GDM1 (cell line): ENCODE measurements around the gene SMIM33.
A peak's percentile ranks its signal among the peaks of the same experiment; 100 is the strongest.
"Not testable (repeated sequence)": the region's sequence is repeated elsewhere in the genome, so short reads cannot be mapped to it uniquely, and the experiment has no call there.

Source experiments
- DNase-seq: peaks from one replicate; lab custom pipeline; 2025; lab: John Stamatoyannopoulos, UW

The SMIM33 gene

DNA sequence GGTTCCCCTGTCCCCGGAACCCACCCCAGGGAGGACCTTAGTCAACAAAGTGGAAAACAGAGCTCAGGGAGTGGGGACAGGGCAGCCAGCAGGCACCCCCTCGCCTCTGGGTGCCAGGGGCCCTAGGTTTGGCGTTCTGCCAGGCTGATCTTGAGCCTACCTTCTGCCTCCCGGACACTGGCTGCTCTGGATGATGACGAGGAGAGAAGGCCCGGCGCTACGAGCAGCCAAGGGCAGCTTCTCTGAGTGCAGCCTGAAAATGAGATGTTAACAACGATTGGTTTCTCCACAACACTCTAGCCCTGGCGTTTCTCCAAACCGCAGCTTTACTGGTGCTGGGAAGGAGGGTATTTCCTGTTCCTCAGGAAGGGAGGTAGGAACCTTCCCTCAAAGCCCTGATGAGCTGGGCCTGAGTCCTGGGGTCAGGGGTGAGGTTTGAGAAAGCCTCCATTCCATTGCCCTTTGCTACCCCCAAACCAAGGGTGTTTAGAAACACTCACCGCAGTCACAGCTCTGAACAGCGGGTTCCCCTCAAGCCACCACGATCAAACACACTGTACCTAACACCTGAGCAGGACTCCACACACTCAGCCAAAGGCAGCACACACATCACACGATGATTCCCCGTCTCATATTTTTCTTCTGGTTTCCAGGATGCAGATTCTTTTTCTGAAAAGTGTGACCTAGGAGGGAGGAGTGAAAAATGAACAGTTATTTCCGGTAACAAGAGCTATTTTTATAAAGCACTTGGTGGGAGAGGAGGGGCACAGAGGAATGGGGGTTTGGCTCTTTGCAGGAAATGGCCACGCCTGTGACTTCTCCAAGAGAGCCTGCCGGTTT is 11.5 kb downstream of the SMIM33 start, which contains the start of gene STING1:
Gene STING1, minus strand, starts transcription at position 709 of the 840 bp plus-strand sequence. CDS start 1,054 bp downstream, outside the sequence.
- DNase-seq, result peak; percentile 88

DNA sequence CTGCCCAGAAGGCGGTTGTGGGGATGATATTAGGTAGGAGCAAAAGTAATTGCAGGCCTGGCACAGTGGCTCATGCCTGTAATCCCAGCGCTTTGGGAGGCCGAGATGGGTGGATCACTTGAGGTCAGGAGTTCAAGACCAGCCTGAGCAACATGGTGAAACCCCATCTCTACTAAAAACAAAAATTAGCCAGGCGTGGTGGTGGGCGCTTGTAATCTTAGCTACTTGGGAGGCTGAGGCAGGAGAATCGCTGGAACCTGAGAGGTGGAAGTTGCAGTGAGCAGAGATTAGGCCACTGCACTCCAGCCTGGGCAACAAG is 12.0 kb downstream of the SMIM33 start:
- DNase-seq, result not testable (repeated sequence)

DNA sequence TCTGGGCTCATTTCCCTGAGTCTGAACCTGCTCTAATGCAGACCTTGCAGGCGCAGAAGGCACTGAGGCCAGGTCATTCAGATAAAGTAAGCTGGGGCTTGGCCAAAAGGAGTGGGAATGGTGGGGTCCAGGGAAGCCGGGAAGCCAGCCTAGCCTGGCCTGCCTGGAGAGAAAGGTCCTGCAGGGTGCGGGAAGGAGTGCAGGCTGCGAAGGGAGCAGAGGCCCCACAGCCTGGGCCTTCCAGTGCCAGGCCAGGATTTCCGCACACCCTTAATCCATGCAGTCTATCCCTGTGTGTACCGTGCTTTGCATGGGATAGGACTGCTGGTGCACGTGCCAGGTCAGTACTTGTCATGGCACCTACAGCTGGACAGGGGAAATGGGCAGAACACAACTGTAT is 15.4 kb downstream of the SMIM33 start:
- no peak for DNase-seq

DNA sequence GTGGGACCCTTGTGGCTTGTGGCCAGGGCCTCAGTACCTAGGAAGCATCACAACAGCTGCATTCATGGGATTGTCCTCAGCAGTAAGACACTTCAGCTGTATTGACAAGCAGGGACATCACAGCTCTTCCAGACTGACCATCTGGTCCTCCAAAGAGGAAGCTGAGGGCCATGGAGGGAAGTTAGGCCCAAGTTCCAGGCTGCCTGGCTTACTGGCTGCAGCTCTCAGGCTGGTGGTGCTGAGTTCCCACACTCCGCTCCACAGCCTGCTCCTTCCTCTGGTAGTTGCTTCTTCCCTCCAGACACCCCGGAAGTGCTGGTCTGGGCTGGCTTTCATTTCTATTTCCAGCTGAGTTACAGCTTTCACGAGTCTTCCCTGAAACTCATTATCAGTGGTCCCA is 17.5 kb downstream of the SMIM33 start:
- peak; percentile 19 for DNase-seq

DNA sequence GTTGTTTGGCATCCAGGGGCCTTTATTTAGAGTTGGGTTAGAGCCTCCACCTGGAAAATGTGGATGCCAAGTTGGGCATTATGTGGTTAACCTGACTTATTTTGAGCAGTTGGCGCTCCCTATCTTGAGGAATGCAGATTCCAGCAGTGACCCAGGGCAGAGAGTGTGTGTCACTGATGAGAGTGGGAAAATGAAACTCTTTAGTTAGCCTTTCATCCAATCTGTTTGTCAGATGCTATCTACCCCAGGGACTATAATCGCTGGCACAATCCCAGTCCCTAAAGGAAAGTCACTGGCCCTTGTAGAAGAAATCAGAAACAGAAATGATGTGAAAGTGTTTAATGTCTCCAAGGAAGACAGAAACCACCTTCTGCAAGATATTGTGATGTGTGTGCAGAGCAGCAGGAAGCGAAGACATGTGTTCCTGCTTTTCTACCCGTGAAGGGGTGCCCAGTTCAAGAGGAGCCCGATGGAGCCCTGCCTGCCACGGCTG is 21.9 kb downstream of the SMIM33 start:
- DNase-seq, result no peak

DNA sequence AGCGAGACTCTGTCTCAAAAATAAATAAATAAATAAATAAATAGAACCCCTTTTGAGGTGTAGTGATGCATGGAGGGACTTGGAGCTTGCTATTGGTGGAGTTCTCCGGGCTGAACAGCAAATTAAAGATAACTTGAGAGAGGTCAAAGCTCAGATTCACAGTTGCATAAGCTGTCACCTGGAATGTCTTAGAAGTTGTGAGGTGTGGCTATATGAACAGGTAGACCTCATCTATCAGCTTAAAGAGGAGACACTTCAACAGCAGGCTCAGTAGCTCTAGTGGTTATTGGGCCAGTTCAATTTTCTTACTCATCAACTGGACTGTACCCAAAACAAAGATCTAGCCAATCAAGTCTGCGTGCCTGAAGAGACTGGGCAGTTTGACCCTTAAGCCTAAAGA is 23.5 kb downstream of the SMIM33 start:
- no peak for DNase-seq

DNA sequence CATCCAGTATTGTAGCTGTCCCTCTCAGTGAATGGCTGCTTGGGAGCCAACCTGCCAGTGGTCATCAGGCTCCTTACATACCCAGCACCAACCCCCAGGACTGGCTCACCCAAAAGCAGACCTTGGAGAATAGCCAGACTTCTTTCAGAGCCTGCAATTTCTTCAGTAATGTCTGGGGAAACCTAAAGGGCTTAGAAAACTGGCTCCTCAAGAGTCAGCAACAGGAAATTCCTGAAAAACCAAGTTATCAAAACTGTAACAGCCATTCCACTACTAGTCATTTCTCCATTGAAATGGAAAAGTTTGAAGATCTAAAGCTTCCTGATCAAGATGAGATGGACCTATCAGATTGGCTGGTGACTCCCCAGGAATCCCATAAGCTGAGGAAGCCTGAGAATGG is 24.0 kb downstream of the SMIM33 start:
- DNase-seq, result no peak

DNA sequence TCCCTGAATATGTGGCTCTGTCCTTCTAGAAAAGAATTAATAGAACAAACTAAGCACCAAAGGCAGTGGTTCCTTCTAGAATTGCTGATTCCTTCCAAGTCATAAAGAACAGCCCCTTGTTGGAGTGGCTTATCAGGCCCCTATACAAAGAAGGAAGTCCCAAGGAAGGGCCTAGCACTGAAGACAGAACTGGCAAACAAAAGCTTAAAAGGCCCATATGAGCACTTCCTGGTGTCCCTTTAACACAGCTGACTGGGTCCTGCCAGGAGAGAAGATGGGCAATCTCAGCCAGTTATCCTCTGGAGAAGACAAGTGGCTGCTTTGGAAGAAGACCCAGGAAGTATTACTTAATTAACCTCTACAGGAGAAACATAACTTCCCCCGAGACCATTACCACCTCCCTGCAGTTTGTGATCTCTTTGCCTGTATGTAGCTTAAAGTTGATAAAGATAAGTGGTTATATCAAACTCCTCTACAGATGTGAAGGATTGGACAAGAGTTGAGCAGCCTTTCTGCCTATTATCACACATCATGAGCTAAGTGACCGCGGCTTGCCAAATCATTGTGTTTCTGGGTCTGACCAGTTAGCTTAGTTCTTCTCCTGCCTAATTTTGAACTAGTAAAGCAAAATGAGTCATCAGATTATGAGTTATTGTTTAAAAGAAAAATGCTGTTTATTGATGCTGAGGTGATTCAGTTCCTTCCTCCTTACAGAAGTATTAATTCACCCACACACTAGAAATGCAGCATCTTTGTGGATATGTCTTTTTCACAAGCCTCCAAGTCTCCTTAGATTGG is 25.0 kb downstream of the SMIM33 start:
- DNase-seq, result no peak

DNA sequence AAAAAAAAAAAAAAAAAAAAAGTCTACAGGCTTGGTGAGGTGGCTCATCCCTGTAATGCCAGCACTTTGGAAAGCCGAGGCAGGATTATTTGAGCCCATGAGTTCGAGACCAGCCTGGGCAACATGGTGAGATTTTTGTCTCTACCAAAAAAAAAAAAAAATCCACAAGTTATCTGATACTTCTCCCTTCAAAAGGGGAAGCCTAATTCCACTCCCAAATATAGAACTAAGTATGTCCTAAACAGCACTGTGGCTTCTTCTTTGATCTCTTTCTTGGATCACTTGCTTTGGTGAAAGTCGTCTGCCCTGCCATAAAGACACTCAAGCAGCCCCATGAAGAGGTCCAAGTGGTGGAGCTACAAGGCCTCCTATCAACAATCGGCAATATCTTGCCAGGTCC is 30.6 kb downstream of the SMIM33 start:
- no peak for DNase-seq

DNA sequence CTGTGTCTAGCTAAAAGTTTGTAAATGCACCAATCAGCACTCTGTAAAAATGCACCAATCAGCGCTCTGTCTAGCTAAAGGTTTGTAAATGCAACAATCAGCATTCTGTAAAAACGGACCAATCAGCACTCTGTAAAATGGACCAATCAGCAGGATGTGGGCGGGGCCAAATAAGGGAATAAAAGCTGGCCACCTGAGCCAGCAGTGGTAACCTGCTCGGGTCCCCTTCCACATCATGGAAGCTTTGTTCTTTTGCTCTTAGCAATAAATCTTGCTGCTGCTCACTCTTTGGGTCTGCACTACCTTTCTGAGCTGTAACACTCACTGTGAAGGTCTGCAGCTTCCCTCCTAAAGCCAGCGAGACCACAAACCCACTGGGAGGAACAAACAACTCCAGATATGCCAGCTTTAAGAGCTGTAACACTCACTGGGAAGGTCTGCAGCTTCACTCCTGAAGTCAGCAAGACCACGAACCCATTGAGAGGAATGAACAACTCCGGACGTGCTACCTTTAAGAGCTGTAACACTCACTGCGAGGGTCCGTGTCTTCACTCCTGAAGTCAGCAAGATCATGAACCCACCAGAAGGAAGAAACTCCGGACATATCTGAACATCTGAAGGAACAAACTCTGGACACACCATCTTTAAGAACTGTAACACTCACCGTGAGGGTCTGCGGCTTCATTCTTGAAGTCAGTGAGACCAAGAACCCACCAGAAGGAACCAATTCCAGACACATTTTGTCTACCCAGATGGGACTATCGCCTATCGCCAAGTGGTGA is 32.4 kb downstream of the SMIM33 start:
- peak; percentile 42 for DNase-seq

DNA sequence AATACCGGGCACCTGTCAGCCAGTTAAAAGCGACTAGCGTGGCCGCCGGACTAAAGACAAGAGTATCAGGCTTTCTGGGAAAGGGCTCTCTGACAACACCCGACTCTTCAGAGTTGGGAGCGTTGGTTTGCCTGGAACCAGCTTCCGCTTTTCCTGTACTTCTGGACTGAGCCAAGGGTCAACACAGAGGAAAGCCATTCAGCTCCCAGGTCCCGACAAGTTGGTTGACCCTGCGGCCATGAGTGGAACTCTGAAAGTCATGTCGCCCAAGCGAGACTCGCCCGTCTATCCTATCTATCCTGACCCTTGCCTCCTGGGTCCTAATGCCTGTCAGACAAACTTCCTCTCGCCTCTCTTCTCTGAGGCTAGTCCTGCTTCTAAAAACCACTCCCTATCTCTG is 33.1 kb downstream of the SMIM33 start:
- not testable (repeated sequence) for DNase-seq

DNA sequence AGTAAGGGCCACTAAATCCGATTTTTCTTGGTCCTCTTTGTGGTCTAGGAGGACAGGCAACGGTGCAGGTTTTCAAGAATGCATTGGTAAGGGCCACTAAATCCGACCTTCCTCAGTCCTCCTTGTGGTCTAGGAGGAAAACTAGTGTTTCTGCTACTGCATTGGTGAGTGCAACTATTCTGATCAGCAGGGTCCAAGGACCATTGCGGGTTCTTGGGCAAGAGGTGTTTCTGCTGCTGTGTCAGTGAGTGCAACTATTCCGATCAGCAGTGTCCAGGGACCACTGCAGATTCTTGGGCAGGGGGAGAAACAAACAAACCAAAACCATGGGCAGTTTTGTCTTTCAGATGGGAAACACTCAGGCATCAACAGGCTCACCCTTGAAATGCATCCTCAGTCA is 33.9 kb downstream of the SMIM33 start:
- DNase-seq, result not testable (repeated sequence)

DNA sequence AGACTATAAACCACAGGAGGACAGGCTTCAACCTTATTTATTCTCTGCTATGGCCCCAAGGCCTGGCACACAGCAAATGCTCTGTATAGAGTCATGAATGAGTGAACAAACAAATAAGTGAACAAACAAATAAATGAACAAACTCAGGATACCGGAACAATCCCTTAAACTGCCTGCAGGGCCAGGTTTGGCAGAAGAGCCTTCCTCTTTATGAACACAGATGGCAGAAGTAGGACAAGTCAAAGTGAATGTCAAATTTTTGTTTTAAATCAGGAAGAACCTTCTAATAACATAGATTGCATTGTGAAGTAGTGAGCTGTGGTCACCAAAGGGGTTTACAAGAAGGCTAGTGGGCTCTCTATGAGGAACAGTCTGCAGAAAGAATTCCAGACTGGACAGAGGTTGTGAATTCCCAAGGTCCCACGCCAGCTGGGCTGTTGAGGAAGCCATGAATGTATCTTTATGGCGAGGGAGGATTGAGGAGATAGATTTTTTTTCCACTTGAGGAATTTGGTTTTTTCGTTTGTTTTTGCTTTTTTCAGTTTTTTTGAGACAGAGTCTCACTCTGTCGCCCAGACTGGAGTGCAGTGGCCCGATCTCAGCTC is 42.1 kb downstream of the SMIM33 start:
- no peak for DNase-seq

DNA sequence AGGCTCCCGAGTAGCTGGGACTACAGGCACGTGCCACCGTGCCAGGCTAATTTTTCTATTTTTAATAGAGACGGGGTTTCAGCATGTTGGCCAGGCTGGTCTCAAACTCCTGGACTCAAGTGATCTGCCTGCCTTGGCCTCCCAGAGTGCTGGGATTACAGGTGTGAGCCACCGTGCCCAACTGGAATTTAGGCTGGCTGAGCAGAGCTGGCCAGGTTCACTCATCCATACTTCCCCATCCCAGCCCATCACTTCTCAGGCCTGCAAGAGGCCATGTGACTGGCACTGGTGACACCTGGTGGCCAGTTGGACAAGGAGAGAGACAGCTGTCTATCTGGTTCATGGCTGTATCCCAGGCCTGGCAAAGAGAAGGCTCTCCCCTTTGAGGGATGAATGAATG is 42.6 kb downstream of the SMIM33 start:
- DNase-seq, result peak; percentile 73

DNA sequence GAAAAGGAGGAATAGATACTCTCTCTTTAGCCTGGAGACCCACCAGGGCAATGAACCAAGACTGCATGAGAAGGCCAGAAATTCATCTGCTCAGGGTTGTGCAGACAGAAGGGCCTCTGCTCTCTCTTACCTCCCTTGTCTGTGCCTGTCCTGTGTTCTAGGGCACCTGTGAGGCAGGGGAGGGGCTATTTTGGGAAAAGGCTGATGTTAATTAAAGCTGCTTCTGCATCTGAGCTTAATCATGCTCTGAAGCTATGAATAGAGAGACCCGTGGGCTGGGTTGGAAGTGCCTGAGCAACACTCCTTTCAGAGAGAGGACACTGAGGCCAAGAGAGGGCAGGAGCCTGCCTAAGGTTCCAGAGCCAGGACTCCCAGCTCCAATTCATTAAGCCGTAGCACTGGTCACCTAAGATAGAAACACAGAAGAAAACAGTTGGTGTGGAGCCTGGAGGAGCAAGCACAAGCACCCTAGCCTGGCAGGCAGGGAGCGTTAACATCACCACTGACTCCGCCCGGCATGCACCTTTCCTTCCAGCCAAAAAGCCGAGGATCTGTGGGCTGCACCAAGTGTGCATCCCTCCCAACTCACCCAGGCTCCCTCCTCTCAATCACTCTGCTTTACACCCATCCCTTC is 43.2 kb downstream of the SMIM33 start:
- DNase-seq, result no peak

DNA sequence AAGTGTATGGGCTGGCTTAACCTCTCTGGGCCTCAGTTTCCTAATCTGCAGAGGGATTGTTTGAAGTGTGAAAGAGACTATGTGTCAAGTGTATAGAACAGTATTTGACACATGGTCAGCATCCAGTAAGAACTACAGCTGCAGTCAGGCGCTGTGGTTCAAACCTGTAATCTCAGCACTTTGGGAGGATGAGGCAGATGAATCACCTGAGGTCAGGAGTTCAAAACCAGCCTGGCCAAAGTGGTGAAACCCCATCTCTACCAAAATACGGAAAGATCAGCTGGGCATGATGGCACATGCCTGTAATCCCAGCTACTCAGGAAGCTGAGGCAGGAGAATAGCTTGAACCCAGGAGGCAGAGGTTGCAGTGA is 43.7 kb downstream of the SMIM33 start:
- DNase-seq, result no peak

DNA sequence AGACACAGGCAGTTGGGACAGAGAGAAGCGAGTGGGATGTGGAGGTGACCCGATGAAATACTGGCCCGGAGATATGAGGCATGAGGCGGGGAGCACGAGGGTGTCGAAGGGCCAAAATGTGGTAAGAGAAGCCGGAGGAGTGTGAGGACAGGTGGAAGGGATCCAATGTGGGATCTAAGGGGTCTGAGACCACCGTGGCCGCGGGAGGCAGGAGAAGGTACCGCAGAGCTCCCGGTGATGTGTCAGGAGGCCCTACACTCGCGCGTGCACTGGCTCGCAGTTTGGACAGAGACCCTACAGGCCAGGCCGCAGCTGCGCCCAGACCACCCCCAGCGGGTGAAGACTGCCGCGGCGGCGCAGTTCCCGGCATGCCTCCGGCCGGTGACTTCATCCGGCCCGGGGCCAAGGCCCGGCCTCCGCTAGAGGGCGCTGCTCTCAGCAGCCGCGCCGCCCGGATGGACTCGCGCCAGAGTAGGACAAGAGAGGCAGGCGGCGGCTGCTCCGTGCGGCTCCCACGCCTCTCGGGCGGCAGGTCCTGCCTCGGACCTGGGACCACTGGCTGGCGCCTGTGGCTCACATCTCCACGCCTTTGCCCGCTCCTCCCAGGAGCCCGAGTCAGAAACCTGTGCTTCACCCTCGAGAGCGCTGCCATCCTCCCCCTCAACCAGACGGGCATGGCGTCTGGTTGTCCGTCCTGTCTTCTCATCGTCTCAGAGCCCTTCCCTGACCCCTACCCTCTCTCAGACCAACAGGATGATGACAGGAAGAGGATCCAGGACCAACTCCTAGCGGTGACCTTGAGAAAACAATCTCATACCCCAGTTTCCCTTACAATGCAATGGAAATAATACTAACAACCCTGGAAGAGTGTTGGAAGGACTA is 47.1 kb downstream of the SMIM33 start:
- DNase-seq, result peak; percentile 76
